Activated T-cell treated with anti-CD3 and anti-CD28 coated beads for 1 hour (primary cell): ENCODE results near the gene EAF1.
"Not testable (repeated sequence)": the region's sequence is repeated elsewhere in the genome, so short reads cannot be mapped to it uniquely, and the experiment has no call there.

Source experiments
- DNase-seq: peaks from one replicate; pipeline ENCODE4 v3.0.0-alpha.2; 2020; ENCODE audit warnings: low read depth

EAF1 gene

GRCh38 chr3:15484551-15484950 lies 57.2 kb downstream of the EAF1 start:
- DNase-seq: not testable (repeated sequence)

DNA sequence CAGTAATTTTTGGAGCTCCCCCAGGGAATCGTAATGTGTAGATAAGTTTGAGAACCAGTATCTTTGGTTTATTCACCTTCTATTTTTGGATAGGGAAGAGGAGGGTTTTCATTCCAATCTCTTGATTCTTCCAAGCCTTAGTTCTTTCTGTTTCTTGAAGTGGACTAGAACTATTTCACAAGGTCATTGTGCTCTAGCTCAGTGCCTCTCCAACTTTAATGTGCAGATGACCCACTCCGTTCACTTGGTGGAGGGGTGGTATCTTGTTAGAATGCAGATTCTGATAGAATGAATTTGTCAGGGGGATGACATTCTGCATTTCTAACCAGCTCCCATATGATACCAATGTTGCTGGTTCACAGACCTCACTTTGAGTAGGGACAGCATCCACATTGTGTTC lies 58.6 kb downstream of the EAF1 start:
- DNase-seq: no peak

DNA sequence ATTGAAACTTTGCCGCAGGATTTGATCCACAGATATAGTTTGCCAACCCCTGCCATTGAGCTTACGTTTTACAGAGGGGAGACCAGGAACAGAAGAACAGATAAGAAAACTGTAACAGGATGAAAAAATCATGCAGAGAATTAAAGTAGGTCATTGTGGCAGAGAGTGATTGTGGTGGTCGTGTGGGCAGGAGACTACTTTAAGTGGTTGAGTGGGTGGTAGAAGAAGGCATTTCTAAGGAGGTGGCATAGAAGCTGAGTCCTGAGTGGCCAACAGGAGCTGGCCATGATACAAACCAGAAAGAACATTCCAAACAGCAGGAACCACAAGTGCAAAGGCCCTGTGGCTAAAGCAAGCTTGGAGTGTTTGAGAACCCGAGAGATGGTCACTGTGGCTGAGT lies 59.6 kb downstream of the EAF1 start:
- DNase-seq: no peak

DNA sequence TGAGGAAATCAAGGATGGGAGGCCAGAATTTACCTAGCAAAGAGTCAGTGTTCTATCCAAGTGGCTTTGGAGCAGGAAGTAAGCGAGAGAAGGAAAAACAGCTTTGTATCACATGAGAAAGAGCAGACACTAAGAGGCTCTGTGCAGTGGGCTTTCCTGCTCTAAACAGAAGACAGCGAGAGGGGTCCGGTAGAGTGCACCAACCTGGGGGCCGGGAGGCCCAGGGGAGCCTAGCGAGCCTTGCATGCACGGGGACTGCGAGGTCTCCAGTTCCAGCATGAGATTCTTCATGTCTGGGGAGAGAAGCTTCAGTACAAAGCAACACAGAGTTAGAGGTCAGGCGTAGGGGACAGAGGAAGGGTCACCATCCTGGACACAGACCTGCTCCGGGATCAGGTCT lies 60.6 kb downstream of the EAF1 start:
- no peak for DNase-seq

DNA sequence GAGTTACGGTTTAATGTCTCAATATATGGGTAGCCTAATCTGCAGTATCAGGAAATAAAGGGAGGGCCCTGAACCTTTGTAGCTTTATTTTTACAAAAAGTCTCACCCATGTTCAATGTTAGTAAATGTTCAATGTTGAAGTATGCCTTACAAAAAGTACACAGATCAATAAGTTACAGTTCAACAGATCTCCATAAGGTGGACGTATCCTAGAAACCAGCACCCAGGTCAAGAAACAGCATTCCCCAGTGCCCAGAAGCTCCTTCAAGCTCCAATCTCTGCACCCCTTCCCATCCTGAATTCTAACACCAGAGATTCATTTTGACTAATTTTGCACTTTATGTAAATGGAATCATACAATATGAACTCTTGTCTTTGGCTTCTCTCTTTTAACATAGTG lies 62.8 kb downstream of the EAF1 start:
- DNase-seq: no peak

DNA sequence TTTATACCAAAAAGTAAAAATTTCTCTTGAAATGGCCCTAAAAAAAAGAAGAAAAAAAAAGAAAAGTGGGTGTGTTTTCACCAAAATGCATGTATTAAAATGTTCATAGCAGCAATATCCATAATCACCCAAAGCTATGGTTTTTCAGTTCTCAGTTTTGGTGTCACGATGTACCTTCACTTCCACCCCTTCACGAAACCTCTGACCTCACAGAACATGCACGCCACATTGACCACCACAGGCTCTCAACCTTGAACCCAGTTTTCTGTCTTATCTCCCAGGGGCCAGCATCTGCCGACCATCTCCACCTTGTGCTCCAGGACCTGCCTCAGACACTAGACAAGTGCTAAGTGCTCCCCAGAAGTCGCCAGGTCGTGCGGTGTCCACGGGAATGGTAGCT lies 63.7 kb downstream of the EAF1 start:
- DNase-seq: no peak
